ENCODE measurements around the gene HTT.
"Not testable (repeated sequence)": the region's sequence is repeated elsewhere in the genome, so short reads cannot be mapped to it uniquely, and the experiment has no call there.

The HTT gene

GRCh38 chr4:3041192-3042142 is 33.0 kb upstream of the HTT start:
- Mint-ChIP-seq H3K4me1 (ENCODE audit: low read depth) (peaks cover 44% of the 10 kb centered on the region), H3K4me3 (peak overlapping the region; percentile 83), H3K27ac (peak overlapping the region; percentile 85), H3K27me3 (ENCODE audit: low read depth) (peaks cover 10% of the 10 kb centered on the region), H3K36me3 (ENCODE audit: low read depth) (peaks cover 7% of the 10 kb centered on the region), H3K9me3 (peaks cover 5% of the 10 kb centered on the region)

GRCh38 chr4:3042226-3042625 is 32.3 kb upstream of the HTT start:
- Mint-ChIP-seq H3K9me3 (peaks cover 5% of the 10 kb centered on the region), H3K27ac (peak overlapping the region; percentile 85), H3K36me3 (ENCODE audit: low read depth) (peaks cover 7% of the 10 kb centered on the region), H3K4me3 (peak overlapping the region; percentile 83), H3K27me3 (ENCODE audit: low read depth) (peaks cover 4% of the 10 kb centered on the region), H3K4me1 (ENCODE audit: low read depth) (peaks cover 42% of the 10 kb centered on the region)

GRCh38 chr4:3043282-3044020 is 31.0 kb upstream of the HTT start:
- Mint-ChIP-seq H3K27me3 (ENCODE audit: low read depth) (peaks cover 5% of the 10 kb centered on the region), H3K4me1 (ENCODE audit: low read depth) (peaks cover 43% of the 10 kb centered on the region), H3K27ac (no peak overlapping the region), H3K36me3 (ENCODE audit: low read depth) (peaks cover 7% of the 10 kb centered on the region), H3K9me3 (peaks cover 5% of the 10 kb centered on the region), H3K4me3 (no peak overlapping the region)

GRCh38 chr4:3044870-3045819 is 29.3 kb upstream of the HTT start:
- H3K27me3 Mint-ChIP-seq (ENCODE audit: low read depth) = peaks cover 20% of the 10 kb centered on the region
- peak overlapping the region; percentile 85 for H3K27ac Mint-ChIP-seq
- peaks cover 7% of the 10 kb centered on the region for H3K36me3 Mint-ChIP-seq (ENCODE audit: low read depth)
- peaks cover 5% of the 10 kb centered on the region for H3K9me3 Mint-ChIP-seq
- peaks cover 44% of the 10 kb centered on the region for H3K4me1 Mint-ChIP-seq (ENCODE audit: low read depth)
- peak overlapping the region; percentile 61 for H3K4me3 Mint-ChIP-seq

GRCh38 chr4:3046162-3046561 is 28.3 kb upstream of the HTT start:
- Mint-ChIP-seq H3K4me1 (ENCODE audit: low read depth) (peaks cover 41% of the 10 kb centered on the region), H3K27ac (peak overlapping the region; percentile 36), H3K9me3 (peaks cover 5% of the 10 kb centered on the region), H3K27me3 (ENCODE audit: low read depth) (peaks cover 24% of the 10 kb centered on the region), H3K4me3 (no peak overlapping the region), H3K36me3 (ENCODE audit: low read depth) (peaks cover 7% of the 10 kb centered on the region)

GRCh38 chr4:3046623-3047022 is 27.9 kb upstream of the HTT start:
- peaks cover 5% of the 10 kb centered on the region for H3K9me3 Mint-ChIP-seq
- H3K27me3 Mint-ChIP-seq (ENCODE audit: low read depth) = peaks cover 28% of the 10 kb centered on the region
- H3K27ac Mint-ChIP-seq = no peak overlapping the region
- peaks cover 39% of the 10 kb centered on the region for H3K4me1 Mint-ChIP-seq (ENCODE audit: low read depth)
- H3K4me3 Mint-ChIP-seq = no peak overlapping the region
- peaks cover 7% of the 10 kb centered on the region for H3K36me3 Mint-ChIP-seq (ENCODE audit: low read depth)

GRCh38 chr4:3047464-3048286 is 26.8 kb upstream of the HTT start:
- Mint-ChIP-seq H3K4me3 (peak overlapping the region; percentile 37), H3K36me3 (ENCODE audit: low read depth) (peaks cover 7% of the 10 kb centered on the region), H3K27me3 (ENCODE audit: low read depth) (peaks cover 36% of the 10 kb centered on the region), H3K9me3 (peaks cover 5% of the 10 kb centered on the region), H3K4me1 (ENCODE audit: low read depth) (peaks cover 32% of the 10 kb centered on the region), H3K27ac (peak overlapping the region; percentile 69)

- H3K4me3 Mint-ChIP-seq; H3K36me3 Mint-ChIP-seq (ENCODE audit: low read depth); H3K27ac Mint-ChIP-seq: not testable (repeated sequence)
- peaks cover 22% of the 10 kb centered on the region for H3K9me3 Mint-ChIP-seq
- H3K27me3 Mint-ChIP-seq (ENCODE audit: low read depth) = peaks cover 40% of the 10 kb centered on the region
- peaks cover 13% of the 10 kb centered on the region for H3K4me1 Mint-ChIP-seq (ENCODE audit: low read depth)
These were observed 23.2 kb upstream of the HTT start for GRCh38 chr4:3051141-3051897.

GRCh38 chr4:3054169-3054759 is 20.2 kb upstream of the HTT start:
- peaks cover 7% of the 10 kb centered on the region for H3K36me3 Mint-ChIP-seq (ENCODE audit: low read depth)
- peaks cover 28% of the 10 kb centered on the region for H3K9me3 Mint-ChIP-seq
- no peak overlapping the region for H3K27ac Mint-ChIP-seq
- peaks cover 28% of the 10 kb centered on the region for H3K27me3 Mint-ChIP-seq (ENCODE audit: low read depth)
- no peaks in the 10 kb centered on the region for H3K4me1 Mint-ChIP-seq (ENCODE audit: low read depth)
- H3K4me3 Mint-ChIP-seq = no peak overlapping the region

- peaks cover 6% of the 10 kb centered on the region for H3K27me3 Mint-ChIP-seq (ENCODE audit: low read depth)
- no peaks in the 10 kb centered on the region for H3K4me1 Mint-ChIP-seq (ENCODE audit: low read depth)
- no peak overlapping the region for H3K27ac Mint-ChIP-seq
- peaks cover 17% of the 10 kb centered on the region for H3K9me3 Mint-ChIP-seq
- H3K4me3 Mint-ChIP-seq = no peak overlapping the region
- H3K36me3 Mint-ChIP-seq (ENCODE audit: low read depth) = peaks cover 4% of the 10 kb centered on the region
These were observed 14.5 kb upstream of the HTT start for GRCh38 chr4:3059943-3060342.

- Mint-ChIP-seq H3K4me3 (no peak overlapping the region), H3K36me3 (ENCODE audit: low read depth) (no peaks in the 10 kb centered on the region), H3K27ac (no peak overlapping the region), H3K9me3 (peaks cover 10% of the 10 kb centered on the region), H3K27me3 (ENCODE audit: low read depth) (peaks cover 12% of the 10 kb centered on the region), H3K4me1 (ENCODE audit: low read depth) (no peaks in the 10 kb centered on the region)
These were observed 13.5 kb upstream of the HTT start for GRCh38 chr4:3060946-3061345.

- H3K27me3 Mint-ChIP-seq (ENCODE audit: low read depth) = peaks cover 16% of the 10 kb centered on the region
- no peaks in the 10 kb centered on the region for H3K9me3 Mint-ChIP-seq
These were observed 12.0 kb upstream of the HTT start for GRCh38 chr4:3062471-3062870.

More at GRCh38 chr4:3062471-3062870, 12.0 kb upstream of the HTT start:
- Mint-ChIP-seq H3K27ac (no peak overlapping the region), H3K4me1 (ENCODE audit: low read depth) (no peaks in the 10 kb centered on the region), H3K4me3 (no peak overlapping the region), H3K36me3 (ENCODE audit: low read depth) (no peaks in the 10 kb centered on the region)
